ENCODE measurements around the gene DNASE1L3. TPM values are rescaled to one million over a fixed set of nuclear protein-coding genes. Genes with fewer than 3 reads are reported as not detected.

The DNASE1L3 gene
- total RNA-seq, 1 donor from 2014 or later, result 1.9 TPM

DNA sequence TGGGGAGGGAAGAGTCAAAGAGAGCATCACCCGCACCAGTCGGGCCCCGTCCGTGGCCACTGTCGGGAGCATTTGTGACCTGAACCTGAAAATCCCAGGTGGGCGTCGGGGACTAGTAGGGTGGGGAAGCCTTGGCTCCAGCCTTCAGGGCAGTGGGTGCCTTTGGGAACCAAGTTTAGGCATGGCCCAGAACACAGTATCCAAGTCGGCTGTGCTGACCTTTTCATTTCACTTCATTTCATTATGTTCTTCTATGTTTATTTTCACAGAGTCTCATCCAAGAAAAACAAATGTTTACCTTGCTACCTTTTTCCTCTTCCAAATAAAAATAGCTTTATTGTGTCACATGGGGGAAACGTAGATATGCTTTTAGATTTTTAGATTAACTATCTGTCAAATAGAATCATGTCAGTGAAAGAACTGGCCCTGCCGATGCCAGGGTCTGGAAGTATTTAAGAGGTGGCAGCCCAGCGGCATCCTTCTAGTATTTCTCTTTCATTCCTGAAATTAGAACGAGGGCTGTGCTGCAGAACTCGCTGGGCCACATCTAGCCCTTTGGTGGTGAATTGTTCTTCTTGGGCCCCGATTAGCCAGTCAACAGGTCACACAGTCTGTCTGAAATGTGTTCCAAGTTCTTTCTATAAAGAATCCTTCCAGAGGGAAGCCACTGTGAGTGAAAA lies 60.5 kb downstream of the DNASE1L3 start:
- intact Hi-C loops (cut with micrococcal nuclease), result no loop called here
- ATAC-seq (no peak), DNase-seq (no peak)

DNA sequence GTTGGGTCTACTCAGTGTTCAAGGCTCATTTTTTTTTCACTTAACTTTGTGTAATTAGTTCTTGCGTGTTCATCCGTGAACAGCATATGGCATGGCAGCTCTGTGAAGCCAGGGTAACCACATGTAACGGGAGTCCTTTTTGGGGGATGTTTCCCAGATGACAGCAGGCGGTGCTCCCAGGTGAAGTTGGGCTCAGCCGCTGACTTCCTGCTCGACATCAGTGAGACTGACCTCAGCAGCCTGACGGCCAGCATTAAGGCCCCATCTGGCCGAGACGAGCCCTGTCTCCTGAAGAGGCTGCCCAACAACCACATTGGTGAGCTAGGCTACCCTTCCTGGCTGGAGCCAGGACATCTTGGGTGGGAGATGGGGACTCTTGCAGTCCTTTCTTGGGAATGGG lies 62.7 kb downstream of the DNASE1L3 start:
- ATAC-seq, result no peak
- intact Hi-C loops (cut with micrococcal nuclease), result no loop called here
- no peak for DNase-seq

DNA sequence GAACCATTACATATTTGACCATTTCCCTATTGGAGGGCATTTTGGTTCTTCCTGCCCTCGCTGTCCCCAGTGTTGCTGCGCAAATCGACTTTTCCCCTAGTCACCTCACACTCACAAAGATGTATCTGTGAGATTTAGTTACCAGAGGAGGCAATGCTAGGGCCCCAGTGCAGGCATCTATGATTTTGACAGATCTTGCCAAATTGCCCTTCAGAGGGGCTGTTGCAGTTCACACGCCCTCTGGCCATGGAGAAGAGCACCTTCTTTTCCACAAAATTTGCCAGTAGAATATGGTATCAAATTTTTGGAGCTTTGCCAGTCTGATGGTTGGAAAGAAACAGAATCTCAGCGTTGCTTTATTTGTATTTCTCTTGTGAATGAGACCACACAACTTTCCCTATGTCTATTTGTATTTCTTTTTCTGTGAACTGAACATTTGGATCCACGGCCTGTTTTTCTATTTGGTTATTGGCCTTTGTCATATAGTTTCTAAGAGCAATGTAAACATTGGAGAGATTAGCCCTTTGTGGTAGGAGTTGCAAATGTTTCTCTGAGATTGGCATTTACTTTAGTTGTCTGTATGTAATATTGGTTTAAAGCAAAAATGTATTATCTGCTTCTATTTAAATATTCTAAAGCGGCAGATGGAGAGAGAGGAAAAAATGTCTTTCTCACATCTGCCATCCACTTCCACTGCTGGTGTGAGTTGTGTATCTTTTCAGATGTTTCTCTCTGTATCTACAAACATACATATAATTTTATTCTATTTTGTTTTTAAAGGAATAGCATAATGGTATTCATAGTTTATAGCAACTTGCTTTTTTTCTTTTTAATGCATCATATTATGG lies 66.1 kb downstream of the DNASE1L3 start:
- DNase-seq, result no peak
- intact Hi-C loops (cut with micrococcal nuclease), result no loop called here
- no peak for ATAC-seq

DNA sequence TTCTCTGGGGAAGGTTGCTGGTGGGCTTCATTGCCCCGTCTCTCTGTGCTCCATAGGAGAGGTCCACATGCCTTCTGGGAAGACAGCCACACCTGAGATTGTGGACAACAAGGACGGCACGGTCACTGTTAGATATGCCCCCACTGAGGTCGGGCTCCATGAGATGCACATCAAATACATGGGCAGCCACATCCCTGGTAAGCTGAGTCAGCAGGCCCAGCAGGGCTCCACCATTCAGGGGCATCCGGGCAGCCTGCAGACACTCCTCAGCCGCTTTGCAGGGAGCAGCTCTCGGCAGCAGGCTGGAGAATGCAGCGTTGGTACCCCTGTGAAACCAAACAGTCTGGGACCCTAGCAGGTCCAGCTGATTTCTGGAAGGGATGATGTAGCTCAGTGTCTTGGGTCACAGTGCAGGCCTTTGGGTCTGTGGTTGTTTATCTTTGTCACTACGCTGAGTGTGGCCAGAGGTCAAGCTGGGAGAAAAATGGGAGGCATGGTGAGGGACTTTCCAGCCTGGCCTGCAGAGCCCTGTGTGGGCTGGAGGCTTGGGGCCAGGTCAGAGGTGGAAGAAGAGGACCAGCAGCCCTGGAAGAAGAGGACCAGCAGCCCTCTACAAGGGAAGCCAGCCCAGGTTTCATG lies 67.2 kb downstream of the DNASE1L3 start:
- DNase-seq, result no peak
- intact Hi-C loops (cut with micrococcal nuclease), result no loop called here
- no peak for ATAC-seq

Other genes with a start within 250 kb of the DNASE1L3 start
- gene FLNB, start 202.6 kb downstream of the DNASE1L3 start, total RNA-seq, result 33.7 TPM
- gene ABHD6, start 26.8 kb upstream of the DNASE1L3 start, total RNA-seq, result 9.1 TPM
- 25.0 TPM for gene RPP14, start 95.3 kb upstream of the DNASE1L3 start, total RNA-seq
- 14.9 TPM for gene HTD2, start 95.5 kb upstream of the DNASE1L3 start, total RNA-seq
- gene PXK, start 121.9 kb upstream of the DNASE1L3 start, total RNA-seq, result 12.9 TPM
- gene PDHB, start 222.9 kb upstream of the DNASE1L3 start, total RNA-seq, result 225 TPM

Data from left ventricle myocardium superior (tissue), 1 donor.